HG03139 (cell line): ENCODE measurements around the gene CAB39L.
"Not testable (repeated sequence)": the region's sequence is repeated elsewhere in the genome, so short reads cannot be mapped to it uniquely, and the experiment has no call there.

Experiments
- ATAC-seq: cut with Tn5 transposase; IDR thresholded peaks from one replicate; pipeline ENCODE4 v1.9.1; 2021; ENCODE audit not compliant: unreplicated experiment

Gene CAB39L

GRCh38 chr13:49294723-49295122 is 149.1 kb downstream of the CAB39L start:
- not testable (repeated sequence) for ATAC-seq

GRCh38 chr13:49292742-49293486 is 150.9 kb downstream of the CAB39L start:
- ATAC-seq = no peak

GRCh38 chr13:49288458-49288857 is 155.4 kb downstream of the CAB39L start:
- no peak for ATAC-seq

- no peak for ATAC-seq
Measured at GRCh38 chr13:49287995-49288394, 155.9 kb downstream of the CAB39L start.

DNA sequence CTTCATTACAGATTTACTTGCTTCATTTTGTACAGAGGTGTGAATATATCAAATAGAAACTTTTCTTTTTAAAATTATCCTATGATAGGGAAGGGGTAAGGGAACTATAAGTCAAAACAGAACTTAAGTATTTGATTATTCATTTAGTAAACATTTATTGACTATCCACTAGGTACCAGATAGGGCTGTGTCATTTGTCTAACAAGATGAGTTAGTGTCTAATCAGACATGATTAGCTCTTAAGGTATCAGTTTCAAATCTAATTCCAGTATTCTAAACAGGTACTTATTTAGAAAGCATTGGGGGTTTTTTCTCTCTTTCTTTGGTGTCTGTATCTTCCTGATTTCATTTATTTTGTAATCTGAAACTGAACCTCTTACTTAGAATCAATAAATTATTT is 164.0 kb downstream of the CAB39L start:
- no peak for ATAC-seq

DNA sequence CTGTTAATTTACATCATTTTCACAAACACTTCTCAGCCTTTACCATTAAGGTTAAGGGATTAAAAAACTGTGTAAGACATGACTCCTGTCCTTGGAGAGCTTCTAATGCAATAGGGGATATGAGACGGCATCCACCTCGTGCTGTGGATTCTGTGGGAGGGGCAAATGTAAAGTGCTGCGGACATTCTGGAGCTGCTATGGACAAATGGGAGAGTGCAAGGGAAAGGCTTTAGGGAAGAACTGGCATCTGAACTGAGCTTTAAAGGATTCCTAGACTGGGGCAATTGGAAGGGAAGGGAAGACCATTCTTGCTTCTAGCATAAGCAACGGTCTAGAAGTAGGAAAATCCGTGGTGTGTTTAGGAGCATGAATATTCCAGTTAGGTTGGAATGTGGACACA is 164.8 kb downstream of the CAB39L start:
- no peak for ATAC-seq

DNA sequence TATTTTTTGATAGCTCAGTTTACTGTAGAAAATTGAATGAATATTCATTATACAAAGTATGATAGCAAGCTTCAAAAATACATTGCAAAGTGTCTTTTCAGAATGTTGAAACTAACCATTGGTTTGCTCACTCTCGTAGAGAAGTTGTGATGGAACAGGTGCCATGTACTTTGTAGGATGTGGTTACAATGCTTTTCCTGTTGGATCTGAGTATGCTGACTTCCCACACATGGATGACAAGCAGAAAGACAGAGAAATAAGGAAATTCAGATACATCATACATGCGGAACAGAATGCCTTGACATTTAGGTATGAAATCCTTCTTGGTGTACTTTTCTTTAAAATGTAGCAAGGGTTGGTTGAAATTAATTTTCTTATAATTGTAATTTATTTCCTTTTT is 165.7 kb downstream of the CAB39L start:
- no peak for ATAC-seq

- ATAC-seq = no peak
Measured at GRCh38 chr13:49272296-49272695, 171.6 kb downstream of the CAB39L start.

- ATAC-seq = no peak
Measured at GRCh38 chr13:49271264-49271663, 172.6 kb downstream of the CAB39L start.

GRCh38 chr13:49265822-49266221 is 178.0 kb downstream of the CAB39L start:
- no peak for ATAC-seq

- ATAC-seq = no peak
Measured at GRCh38 chr13:49262634-49263033, 181.2 kb downstream of the CAB39L start.

- ATAC-seq = no peak
Measured at GRCh38 chr13:49259586-49259985, 184.3 kb downstream of the CAB39L start.
